ELR (cell line): Measurements from ENCODE around the gene SPIB.

Experiments
- DNase-seq: peaks from one replicate; pipeline ENCODE4 v3.0.0-alpha.2; 2015; ENCODE audit warnings: low read depth

SPIB gene

GRCh38 chr19:50419022-50419579 lies 363 bp downstream of the SPIB start:
- DNase-seq = no peak

- no peak for DNase-seq
Measured at GRCh38 chr19:50419580-50420035, 870 bp downstream of the SPIB start.

- no peak for DNase-seq
Measured at GRCh38 chr19:50420127-50420526, 1.4 kb downstream of the SPIB start.

- no peak for DNase-seq
Measured at GRCh38 chr19:50420808-50421207, 2.1 kb downstream of the SPIB start.

GRCh38 chr19:50422397-50423278 lies 3.9 kb downstream of the SPIB start:
- DNase-seq = no peak

GRCh38 chr19:50423279-50424113 lies 4.8 kb downstream of the SPIB start:
- DNase-seq = no peak

- DNase-seq = no peak
Measured at GRCh38 chr19:50425581-50425980, 6.8 kb downstream of the SPIB start.

GRCh38 chr19:50427318-50427925 lies 8.7 kb downstream of the SPIB start:
- DNase-seq = no peak

- peak; percentile 34 for DNase-seq
Measured at GRCh38 chr19:50427997-50428425, 9.3 kb downstream of the SPIB start.

GRCh38 chr19:50428772-50429463 lies 10.2 kb downstream of the SPIB start:
- DNase-seq = no peak

GRCh38 chr19:50430888-50431342 lies 12.2 kb downstream of the SPIB start:
- no peak for DNase-seq

GRCh38 chr19:50431343-50432220 lies 12.8 kb downstream of the SPIB start:
- peak; percentile 65 for DNase-seq

- DNase-seq = no peak
Measured at GRCh38 chr19:50432221-50433028, 13.7 kb downstream of the SPIB start, which contains the start of gene MYBPC2. MYBPC2 (plus strand) TSS chr19:50432892; CDS start chr19:50432954, 62 bp downstream.

- no peak for DNase-seq
Measured at GRCh38 chr19:50433201-50434180, 14.8 kb downstream of the SPIB start.

GRCh38 chr19:50434525-50434924 lies 15.8 kb downstream of the SPIB start:
- DNase-seq = no peak

- no peak for DNase-seq
Measured at GRCh38 chr19:50435221-50435620, 16.5 kb downstream of the SPIB start.

GRCh38 chr19:50435627-50436026 lies 16.9 kb downstream of the SPIB start:
- DNase-seq = no peak

GRCh38 chr19:50437862-50438449 lies 19.2 kb downstream of the SPIB start:
- DNase-seq = no peak
